Keratinocyte (primary cell): ENCODE data around the gene MAPKAPK3.

Source experiments
- EZH2 ChIP-seq: IDR thresholded peaks from one replicate; pipeline ENCODE4 v1.6.1; 2012; ENCODE audit warnings: inconsistent platforms, mild to moderate bottlenecking, low read length, moderate library complexity
- TF ChIP-seq, protein P1 (sequence below), 3 experiments: IDR thresholded peaks in 1 of 3; conservative IDR thresholded peaks in 1 of 3; optimal IDR thresholded peaks in 1 of 3; 2 replicates in 2 of 3; 3 replicates in 1 of 3; pipeline versions ENCODE3 to v1.5.1; 2011; ENCODE audit warnings: low read length in 3 of 3, mild to moderate bottlenecking in 3 of 3, moderate library complexity in 2 of 3, control low read depth in 1 of 3, inconsistent platforms in 1 of 3; ENCODE audit not compliant: insufficient read depth in 2 of 3; ENCODE audit errors: extremely low read depth in 1 of 3

- TF ChIP-seq, protein P1, sequence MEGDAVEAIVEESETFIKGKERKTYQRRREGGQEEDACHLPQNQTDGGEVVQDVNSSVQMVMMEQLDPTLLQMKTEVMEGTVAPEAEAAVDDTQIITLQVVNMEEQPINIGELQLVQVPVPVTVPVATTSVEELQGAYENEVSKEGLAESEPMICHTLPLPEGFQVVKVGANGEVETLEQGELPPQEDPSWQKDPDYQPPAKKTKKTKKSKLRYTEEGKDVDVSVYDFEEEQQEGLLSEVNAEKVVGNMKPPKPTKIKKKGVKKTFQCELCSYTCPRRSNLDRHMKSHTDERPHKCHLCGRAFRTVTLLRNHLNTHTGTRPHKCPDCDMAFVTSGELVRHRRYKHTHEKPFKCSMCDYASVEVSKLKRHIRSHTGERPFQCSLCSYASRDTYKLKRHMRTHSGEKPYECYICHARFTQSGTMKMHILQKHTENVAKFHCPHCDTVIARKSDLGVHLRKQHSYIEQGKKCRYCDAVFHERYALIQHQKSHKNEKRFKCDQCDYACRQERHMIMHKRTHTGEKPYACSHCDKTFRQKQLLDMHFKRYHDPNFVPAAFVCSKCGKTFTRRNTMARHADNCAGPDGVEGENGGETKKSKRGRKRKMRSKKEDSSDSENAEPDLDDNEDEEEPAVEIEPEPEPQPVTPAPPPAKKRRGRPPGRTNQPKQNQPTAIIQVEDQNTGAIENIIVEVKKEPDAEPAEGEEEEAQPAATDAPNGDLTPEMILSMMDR (optimal IDR thresholded peaks at IDR 0.05 in 1 of 3, IDR thresholded peaks at IDR 0.05 in 1 of 3, conservative IDR thresholded peaks at IDR 0.05 in 1 of 3; ENCODE audit: extremely low read depth in 1 of 3, insufficient read depth in 2 of 3, low read length in 3 of 3) = no peak
- no peak for TF ChIP-seq EZH2
These were observed 11.0 kb upstream of the MAPKAPK3 start for GRCh38 chr3:50605901-50606326.
